ENCODE data around the gene FANCC.

Gene FANCC

DNA sequence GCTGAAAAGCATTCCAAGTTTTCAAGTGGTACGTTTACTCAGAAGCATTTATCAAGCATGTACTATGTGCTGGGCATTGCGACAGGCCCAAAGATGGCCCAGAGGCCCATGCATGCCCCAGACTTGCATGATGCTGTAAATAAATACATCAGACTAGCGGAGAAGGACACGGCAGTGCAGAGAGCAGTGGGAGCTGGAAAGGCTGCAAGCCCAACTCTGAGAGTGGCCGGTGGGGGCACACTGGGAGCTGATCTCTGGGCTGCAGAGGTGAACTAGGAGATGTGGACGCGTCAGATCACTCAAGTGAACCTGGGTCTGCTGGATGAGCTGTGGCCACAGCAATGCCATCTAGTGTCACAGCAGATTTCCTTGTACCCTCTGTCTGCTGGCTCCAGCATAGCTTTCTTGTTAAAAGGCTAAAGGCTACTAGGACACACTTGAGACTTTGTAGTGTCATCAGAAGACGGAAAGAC lies 246.9 kb downstream of the FANCC start:
- no peak for DNase-seq (ENCODE audit: low read depth in 2 of 2)

GRCh38 chr9:95067897-95068296 lies 249.6 kb downstream of the FANCC start:
- DNase-seq (ENCODE audit: low read depth in 2 of 2): no peak

DNA sequence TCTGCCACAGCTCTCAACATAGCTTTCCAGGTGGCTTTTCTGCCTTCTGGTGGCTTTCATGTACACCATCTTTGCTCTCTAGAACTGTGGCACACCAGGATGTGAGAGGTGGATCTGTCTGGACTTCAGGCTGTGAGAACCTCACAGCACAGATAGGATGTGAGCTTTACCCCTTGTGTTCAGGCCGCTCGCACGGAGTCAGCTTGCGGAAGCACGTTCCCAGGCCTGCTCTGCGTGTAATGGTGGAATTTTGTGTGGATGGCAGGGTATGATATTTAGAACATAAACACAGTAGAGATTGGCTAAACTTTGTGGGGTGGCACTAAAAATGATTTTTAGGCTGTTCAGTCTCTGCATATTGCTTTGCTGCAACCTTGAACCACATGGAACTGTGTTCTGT lies 250.5 kb downstream of the FANCC start:
- DNase-seq (ENCODE audit: low read depth in 2 of 2): no peak

GRCh38 chr9:95065224-95065623 lies 252.3 kb downstream of the FANCC start:
- DNase-seq (ENCODE audit: low read depth in 2 of 2): no peak

- no peak for DNase-seq (ENCODE audit: low read depth in 2 of 2)
These were observed 254.2 kb downstream of the FANCC start for GRCh38 chr9:95063300-95063699.

- no peak for DNase-seq (ENCODE audit: low read depth in 2 of 2)
These were observed 254.9 kb downstream of the FANCC start for GRCh38 chr9:95062596-95063065.

DNA sequence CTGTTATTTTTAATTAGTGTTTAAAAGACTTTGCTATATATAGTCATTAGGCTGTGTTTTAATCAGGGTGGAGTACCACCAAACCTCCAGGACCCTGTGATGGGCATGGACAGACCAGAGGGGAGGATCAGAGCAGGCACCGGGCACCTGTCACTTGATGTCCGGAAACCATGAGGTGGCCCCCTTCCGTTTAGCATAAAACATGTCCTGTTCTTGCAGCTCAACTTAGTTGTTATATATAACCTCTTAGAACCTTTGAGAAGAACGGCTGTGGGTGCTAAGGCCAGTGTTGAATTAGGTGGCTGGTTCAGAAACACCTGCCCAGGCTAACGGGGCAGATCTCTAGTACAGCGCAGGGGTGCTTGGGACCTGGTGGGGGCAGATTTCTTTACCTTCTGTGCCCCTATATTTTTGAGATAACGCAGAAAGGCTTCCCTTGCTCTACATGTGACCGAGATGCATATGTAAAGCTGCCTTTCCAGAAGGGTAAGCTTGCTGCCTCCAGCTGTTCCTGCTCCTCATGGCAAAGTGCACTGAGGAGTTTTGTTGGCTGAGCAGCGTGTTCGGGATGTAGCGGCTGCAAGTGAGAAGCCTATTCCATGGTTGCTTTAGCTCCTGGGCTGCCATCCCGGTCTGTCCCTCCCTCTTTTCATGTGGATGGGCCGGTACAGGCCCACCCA lies 255.5 kb downstream of the FANCC start:
- no peak for DNase-seq (ENCODE audit: low read depth in 2 of 2)

GRCh38 chr9:95060916-95061315 lies 256.6 kb downstream of the FANCC start:
- DNase-seq (ENCODE audit: low read depth in 2 of 2): no peak

DNA sequence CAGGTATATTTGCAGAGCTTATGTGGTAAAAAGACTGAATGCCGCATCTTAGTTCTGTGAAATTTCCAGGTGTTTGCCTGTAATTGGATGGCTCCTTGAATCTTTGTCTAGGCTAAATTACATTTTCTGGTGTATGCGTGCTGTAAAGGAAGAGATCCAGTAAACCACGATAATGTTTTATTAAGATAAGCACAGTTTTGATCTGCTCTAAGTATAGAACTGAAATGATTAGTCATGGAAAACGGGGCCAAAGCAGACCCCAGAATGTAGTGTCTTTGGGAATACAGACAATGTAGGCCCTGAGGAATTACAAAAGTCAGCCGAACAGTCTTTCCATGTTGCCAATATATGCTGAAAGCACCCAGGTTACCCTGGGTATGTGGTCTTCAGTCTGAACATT lies 257.3 kb downstream of the FANCC start:
- DNase-seq (ENCODE audit: low read depth in 2 of 2): no peak

GRCh38 chr9:95058795-95059386 lies 258.6 kb downstream of the FANCC start:
- DNase-seq (ENCODE audit: low read depth in 2 of 2): no peak

DNA sequence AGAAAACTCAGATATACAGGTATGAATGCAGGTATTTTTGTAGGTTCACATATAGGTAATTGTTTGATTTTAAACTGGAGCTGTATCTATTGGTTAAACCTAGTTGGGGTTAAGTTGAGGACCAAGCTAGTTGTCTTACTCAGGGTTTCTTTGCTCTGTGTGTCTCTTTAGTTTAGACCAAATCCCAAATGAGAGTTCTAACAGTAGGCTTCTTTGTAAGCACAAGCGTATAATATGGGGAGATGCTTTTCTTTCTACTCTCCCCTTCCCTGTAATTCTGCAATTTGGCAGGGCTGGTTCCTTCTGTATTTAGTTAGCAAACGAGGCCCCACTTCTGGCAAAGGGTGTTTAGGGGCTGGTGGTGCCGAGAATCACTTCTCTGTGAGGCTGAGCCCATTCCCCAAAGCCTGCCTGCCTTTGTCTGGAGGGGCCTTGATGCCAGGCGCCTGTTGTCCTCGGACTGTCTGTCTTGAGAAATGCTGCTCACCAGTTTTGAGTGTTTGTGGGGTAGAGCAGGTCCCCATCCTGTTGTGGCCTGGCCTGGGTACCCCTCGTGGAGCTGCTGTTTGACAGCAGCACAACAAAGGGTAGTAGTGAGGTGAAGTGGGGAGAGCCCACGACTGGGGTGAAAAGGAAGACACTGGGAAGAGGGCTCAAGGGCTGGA lies 259.3 kb downstream of the FANCC start:
- no peak for DNase-seq (ENCODE audit: low read depth in 2 of 2)

GRCh38 chr9:95057101-95057500 lies 260.4 kb downstream of the FANCC start:
- no peak for DNase-seq (ENCODE audit: low read depth in 2 of 2)

- no peak for DNase-seq (ENCODE audit: low read depth in 2 of 2)
These were observed 261.5 kb downstream of the FANCC start for GRCh38 chr9:95055851-95056551.

DNA sequence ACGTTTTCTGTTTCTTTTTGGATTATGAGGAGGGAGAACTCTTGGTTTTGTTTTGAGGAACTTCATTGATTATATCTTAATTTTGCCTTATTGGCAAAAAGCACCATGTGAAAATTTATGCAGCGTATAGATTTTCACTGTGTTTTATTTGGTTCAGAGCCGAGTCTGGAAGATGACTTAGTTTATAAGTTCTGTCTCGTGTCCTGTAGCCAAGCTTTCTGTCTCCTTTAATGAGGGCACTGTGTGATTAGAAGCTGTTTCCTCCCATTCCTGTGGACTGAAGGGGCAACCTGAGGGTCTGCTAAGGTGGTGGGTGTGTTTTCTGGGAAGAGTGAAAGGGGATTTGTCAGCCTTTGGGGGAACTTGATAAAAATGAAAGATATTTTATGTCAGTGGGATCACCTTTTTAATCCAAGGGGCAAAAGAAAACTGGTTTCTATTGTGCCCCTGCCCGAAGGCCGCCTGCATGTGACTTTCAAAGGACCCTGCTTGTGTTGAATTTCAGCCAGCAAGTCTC lies 262.1 kb downstream of the FANCC start:
- no peak for DNase-seq (ENCODE audit: low read depth in 2 of 2)

DNA sequence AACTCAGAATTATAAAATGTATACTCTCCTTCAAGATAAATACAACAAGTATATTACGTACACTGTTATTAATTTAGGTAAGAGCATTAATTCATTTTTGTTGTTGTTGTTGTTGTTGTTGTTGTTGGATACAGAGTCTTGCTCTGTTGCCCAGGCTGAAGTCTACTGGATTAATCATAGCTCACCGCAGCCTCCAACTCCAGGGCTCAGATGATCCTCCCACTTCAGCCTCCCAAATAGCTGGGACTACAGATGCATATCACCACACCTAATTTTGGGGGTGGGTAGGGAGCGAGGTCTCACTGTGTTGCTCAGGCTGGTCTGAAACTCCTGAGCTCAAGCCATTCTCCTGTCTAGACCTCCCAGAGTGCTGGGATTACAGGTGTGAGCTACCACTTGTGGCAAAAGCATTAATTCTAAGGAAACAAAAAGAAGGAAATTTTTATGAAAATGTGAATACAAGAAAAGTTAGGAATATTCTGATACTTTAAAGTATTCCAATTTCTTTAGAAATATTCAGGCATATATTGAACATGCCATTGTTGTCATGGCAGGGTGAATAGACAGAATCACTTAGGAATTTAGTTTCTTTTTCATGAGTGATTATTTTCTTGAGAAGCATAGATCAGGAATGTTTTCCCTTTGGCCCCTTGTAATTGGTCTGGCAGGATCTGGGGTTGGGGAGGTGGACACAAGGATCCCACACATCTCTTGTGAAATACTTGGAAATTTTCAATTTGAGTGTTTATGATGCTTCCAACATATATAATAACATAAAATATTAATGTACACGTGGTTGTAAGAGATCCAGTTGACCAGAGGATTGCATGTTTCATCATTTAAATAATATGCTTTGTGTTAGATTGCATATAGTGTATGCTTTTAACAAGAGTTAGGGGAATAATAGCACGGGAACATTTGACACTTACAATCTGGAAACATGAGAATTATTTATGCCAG lies 263.6 kb downstream of the FANCC start:
- no peak for DNase-seq (ENCODE audit: low read depth in 2 of 2)

GRCh38 chr9:95049761-95050160 lies 267.7 kb downstream of the FANCC start:
- no peak for DNase-seq (ENCODE audit: low read depth in 2 of 2)

All from stimulated activated CD8-positive, alpha-beta memory T cell treated with anti-CD3 and anti-CD28 coated beads, Interleukin-7, amount 100 ng/mL, for 4 hours (primary cell).